K562 (cell line): ENCODE measurements around the gene SUSD3. TPM values are rescaled to one million over a fixed set of nuclear protein-coding genes. Genes with fewer than 3 reads are reported as not detected.

Experiments used
- CTCFL ChIP-seq: IDR thresholded peaks from 2 replicates; pipeline ENCODE4 v1.6.1; 2011; ENCODE audit warnings: borderline replicate concordance, low read depth, mild to moderate bottlenecking, moderate library complexity, low read length; ENCODE audit not compliant: insufficient read depth, poor library complexity, severe bottlenecking
- HDAC1 ChIP-seq, 2 experiments: fragments of 450-650 bp; IDR thresholded peaks; 2 replicates each; pipeline ENCODE4 v1.6.1; 2016 to 2017; ENCODE audit warnings: inconsistent platforms in 1 of 2, mild to moderate bottlenecking in 1 of 2, moderate library complexity in 1 of 2
- polyA plus RNA-seq, 8 experiments: library from polyadenylated mRNA; depleted of rRNA in 4 of 8; stranded (reverse) in 5 of 8; unstranded in 3 of 8; fragments of >200 nt; fragmentation: Nextera tagmentation in 2 of 8; fragmentation: Illumina TruSeq in 1 of 8; extraction: Ambion mirVana in 2 of 8; extraction: Trizol in 1 of 8; gene quantifications; 2 replicates each; pipeline versions ENCODE4 v1.2.1 to v1.2.3, GENCODE V29; 2011 to 2014; ENCODE audit warnings: inconsistent platforms in 1 of 8, missing spikeins in 1 of 8
- total RNA-seq, 7 experiments: library from RNA; depleted of rRNA in 6 of 7; stranded (reverse); fragments of >200 nt in 6 of 7; fragmentation: Illumina TruSeq in 2 of 7; extraction: Trizol in 2 of 7; gene quantifications; 2 replicates each; pipeline versions ENCODE4 v1.2.1 to v1.2.3, GENCODE V29; 2011 to 2021; ENCODE audit warnings: low replicate concordance in 1 of 7
- TF ChIP-seq, protein P1 (sequence below): conservative IDR thresholded peaks from 2 replicates; pipeline ENCODE4 v1.6.1; 2011; ENCODE audit warnings: low read depth, mild to moderate bottlenecking, low read length; ENCODE audit not compliant: control insufficient read depth
- TF ChIP-seq, protein P2 (sequence below): fragments of 450-650 bp; IDR thresholded peaks from 2 replicates; pipeline ENCODE4 v1.6.1; 2016; ENCODE audit warnings: antibody characterized with exemption
- TF ChIP-seq, protein P3 (sequence below): sonication (generic); formaldehyde crosslinking; IDR thresholded peaks from 2 replicates; pipeline ENCODE4 v1.9.0; 2022; ENCODE audit warnings: mild to moderate bottlenecking, missing genetic modification reagents

The SUSD3 gene
- total and polyA plus RNA-seq, 9 of the 15 experiments (the other 6 are each of a cell fraction or from before 2014, with no cell fraction given), result 1.3 to 21.7 (median 11.4) TPM

GRCh38 chr9:93117924-93118862, 59.7 kb downstream of the SUSD3 start (continued):
- TF ChIP-seq CTCFL (no peak), HDAC1 (IDR thresholded peaks at IDR 0.05) (peak in 1 of 2 experiments; percentile 44; a peak in 1 of 4 replicates)
- TF ChIP-seq, protein P1, sequence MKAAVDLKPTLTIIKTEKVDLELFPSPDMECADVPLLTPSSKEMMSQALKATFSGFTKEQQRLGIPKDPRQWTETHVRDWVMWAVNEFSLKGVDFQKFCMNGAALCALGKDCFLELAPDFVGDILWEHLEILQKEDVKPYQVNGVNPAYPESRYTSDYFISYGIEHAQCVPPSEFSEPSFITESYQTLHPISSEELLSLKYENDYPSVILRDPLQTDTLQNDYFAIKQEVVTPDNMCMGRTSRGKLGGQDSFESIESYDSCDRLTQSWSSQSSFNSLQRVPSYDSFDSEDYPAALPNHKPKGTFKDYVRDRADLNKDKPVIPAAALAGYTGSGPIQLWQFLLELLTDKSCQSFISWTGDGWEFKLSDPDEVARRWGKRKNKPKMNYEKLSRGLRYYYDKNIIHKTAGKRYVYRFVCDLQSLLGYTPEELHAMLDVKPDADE, result no peak
- TF ChIP-seq, protein P2, sequence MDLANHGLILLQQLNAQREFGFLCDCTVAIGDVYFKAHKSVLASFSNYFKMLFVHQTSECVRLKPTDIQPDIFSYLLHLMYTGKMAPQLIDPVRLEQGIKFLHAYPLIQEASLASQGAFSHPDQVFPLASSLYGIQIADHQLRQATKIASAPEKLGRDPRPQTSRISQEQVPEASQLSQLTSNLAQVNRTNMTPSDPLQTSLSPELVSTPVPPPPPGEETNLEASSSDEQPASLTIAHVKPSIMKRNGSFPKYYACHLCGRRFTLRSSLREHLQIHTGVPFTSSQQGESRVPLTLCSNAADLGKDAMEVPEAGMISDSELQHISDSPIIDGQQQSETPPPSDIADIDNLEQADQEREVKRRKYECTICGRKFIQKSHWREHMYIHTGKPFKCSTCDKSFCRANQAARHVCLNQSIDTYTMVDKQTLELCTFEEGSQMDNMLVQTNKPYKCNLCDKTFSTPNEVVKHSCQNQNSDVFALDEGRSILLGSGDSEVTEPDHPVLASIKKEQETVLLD, result peak; percentile 85
- TF ChIP-seq, protein P3, sequence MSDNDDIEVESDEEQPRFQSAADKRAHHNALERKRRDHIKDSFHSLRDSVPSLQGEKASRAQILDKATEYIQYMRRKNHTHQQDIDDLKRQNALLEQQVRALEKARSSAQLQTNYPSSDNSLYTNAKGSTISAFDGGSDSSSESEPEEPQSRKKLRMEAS (CRISPR knock-in tag), result no peak
- TF ChIP-seq, all 486 proteins: peak for 8
